Measurements from ENCODE around the gene MEPE.

DNA sequence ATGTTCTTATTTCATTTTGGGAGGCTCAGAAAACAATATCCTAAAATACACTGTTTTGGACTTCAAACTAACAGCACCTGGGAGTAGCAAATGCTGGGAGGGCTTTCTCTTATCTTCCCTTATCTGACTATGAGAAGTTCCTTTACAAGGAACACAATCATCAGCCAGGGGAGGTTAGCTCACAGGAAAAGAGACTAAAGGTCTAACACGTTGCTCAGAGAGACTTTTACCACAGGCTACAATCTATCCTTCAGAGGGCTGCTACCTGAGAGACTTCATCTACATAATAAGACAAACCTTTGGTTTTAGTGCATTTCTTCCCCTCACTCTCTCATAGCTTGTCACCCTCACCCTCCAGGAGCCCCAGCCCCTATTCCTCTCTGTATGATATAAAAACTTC lies 35.8 kb downstream of the MEPE start:
- no peak for TF ChIP-seq POLR2A (IDR thresholded peaks at IDR 0.05)
- TF ChIP-seq, protein P1, sequence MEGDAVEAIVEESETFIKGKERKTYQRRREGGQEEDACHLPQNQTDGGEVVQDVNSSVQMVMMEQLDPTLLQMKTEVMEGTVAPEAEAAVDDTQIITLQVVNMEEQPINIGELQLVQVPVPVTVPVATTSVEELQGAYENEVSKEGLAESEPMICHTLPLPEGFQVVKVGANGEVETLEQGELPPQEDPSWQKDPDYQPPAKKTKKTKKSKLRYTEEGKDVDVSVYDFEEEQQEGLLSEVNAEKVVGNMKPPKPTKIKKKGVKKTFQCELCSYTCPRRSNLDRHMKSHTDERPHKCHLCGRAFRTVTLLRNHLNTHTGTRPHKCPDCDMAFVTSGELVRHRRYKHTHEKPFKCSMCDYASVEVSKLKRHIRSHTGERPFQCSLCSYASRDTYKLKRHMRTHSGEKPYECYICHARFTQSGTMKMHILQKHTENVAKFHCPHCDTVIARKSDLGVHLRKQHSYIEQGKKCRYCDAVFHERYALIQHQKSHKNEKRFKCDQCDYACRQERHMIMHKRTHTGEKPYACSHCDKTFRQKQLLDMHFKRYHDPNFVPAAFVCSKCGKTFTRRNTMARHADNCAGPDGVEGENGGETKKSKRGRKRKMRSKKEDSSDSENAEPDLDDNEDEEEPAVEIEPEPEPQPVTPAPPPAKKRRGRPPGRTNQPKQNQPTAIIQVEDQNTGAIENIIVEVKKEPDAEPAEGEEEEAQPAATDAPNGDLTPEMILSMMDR (IDR thresholded peaks at IDR 0.05), result no peak

Data from prostate gland (tissue), 2 donors.